Fibroblast of the aortic adventitia (primary cell): ENCODE results near the gene NRP1. TPM values are rescaled to one million over a fixed set of nuclear protein-coding genes. Genes with fewer than 3 reads are reported as not detected.

Source experiments
- DNase-seq: peaks from one replicate; pipeline ENCODE4 v3.0.0-alpha.2; 2010; ENCODE audit warnings: low read depth
- H3K4me3 ChIP-seq: 2 replicates; pipeline ENCODE4 v1.5.1; 2011; ENCODE audit warnings: low read depth, mild to moderate bottlenecking, control low read depth, low read length, moderate library complexity
- CTCF ChIP-seq: IDR thresholded peaks from 2 replicates; pipeline ENCODE4 v1.5.1; 2011; ENCODE audit warnings: mild to moderate bottlenecking, low read length, control low read depth, inconsistent platforms; ENCODE audit not compliant: insufficient read depth
- total RNA-seq: library from RNA; depleted of rRNA; stranded (reverse); fragments of >200 nt; gene quantifications from 2 replicates; pipeline ENCODE4 v1.2.3, GENCODE V29; 2012; ENCODE audit warnings: low replicate concordance

Gene NRP1
- total RNA-seq, 1 donor, result 455 TPM

- DNase-seq, result peak; percentile 93
- no peak for TF ChIP-seq CTCF
- no peak overlapping the region for H3K4me3 ChIP-seq
Measured at GRCh38 chr10:33215635-33216034, 118.8 kb downstream of the NRP1 start.

- peak; percentile 92 for DNase-seq
Measured at GRCh38 chr10:33215154-33215553, 119.3 kb downstream of the NRP1 start.

GRCh38 chr10:33214174-33214573, 120.3 kb downstream of the NRP1 start:
- H3K4me3 ChIP-seq, result no peak overlapping the region
- TF ChIP-seq CTCF, result no peak
- no peak for DNase-seq

More at GRCh38 chr10:33215154-33215553, 119.3 kb downstream of the NRP1 start:
- H3K4me3 ChIP-seq, result no peak overlapping the region
- no peak for TF ChIP-seq CTCF

- DNase-seq, result no peak
- TF ChIP-seq CTCF, result no peak
- no peak overlapping the region for H3K4me3 ChIP-seq
Measured at GRCh38 chr10:33212061-33212748, 122.3 kb downstream of the NRP1 start.

- TF ChIP-seq CTCF, result no peak
- DNase-seq, result peak; percentile 90
- no peak overlapping the region for H3K4me3 ChIP-seq
Measured at GRCh38 chr10:33211106-33211878, 123.2 kb downstream of the NRP1 start.

- no peak overlapping the region for H3K4me3 ChIP-seq
- DNase-seq, result no peak
- no peak for TF ChIP-seq CTCF
Measured at GRCh38 chr10:33209802-33210201, 124.7 kb downstream of the NRP1 start.
